Hepatocyte (in vitro differentiated cells): ENCODE results near the gene GNPTAB. TPM values are rescaled to one million over a fixed set of nuclear protein-coding genes. Genes with fewer than 3 reads are reported as not detected.

Source experiments
- DNase-seq: peaks from one replicate; pipeline ENCODE4 v3.0.0-alpha.2; 2016; ENCODE audit warnings: low spot score
- H2AFZ ChIP-seq: fragments of 200-600 bp; sonication (generic); 2 replicates; pipeline ENCODE4 v1.6.0; 2016; ENCODE audit warnings: antibody characterized with exemption, mild to moderate bottlenecking
- H3K27ac ChIP-seq: fragments of 200-600 bp; sonication (generic); 2 replicates; pipeline ENCODE4 v1.5.1; 2016; ENCODE audit warnings: mild to moderate bottlenecking
- H3K27me3 ChIP-seq: fragments of 200-600 bp; sonication (generic); 2 replicates; pipeline ENCODE4 v1.6.1; 2016
- H3K36me3 ChIP-seq: fragments of 200-600 bp; sonication (generic); replicated peaks from 2 replicates; pipeline ENCODE4 v1.5.1; 2016; ENCODE audit warnings: low read depth; ENCODE audit not compliant: insufficient read depth
- H3K4me1 ChIP-seq: fragments of 200-600 bp; sonication (generic); 2 replicates; pipeline ENCODE4 v1.5.1; 2016; ENCODE audit warnings: mild to moderate bottlenecking, moderate library complexity; ENCODE audit not compliant: insufficient read depth
- H3K4me2 ChIP-seq: fragments of 200-600 bp; sonication (generic); 2 replicates; pipeline ENCODE4 v1.6.0; 2016
- H3K4me3 ChIP-seq: fragments of 200-600 bp; sonication (generic); 2 replicates; pipeline ENCODE4 v1.5.1; 2016; ENCODE audit warnings: mild to moderate bottlenecking
- H3K79me2 ChIP-seq: fragments of 200-600 bp; sonication (generic); 2 replicates; pipeline ENCODE4 v1.6.0; 2017; ENCODE audit warnings: mild to moderate bottlenecking
- H3K9me2 ChIP-seq: fragments of 200-600 bp; sonication (generic); replicated peaks from 2 replicates; pipeline ENCODE4 v1.6.0; 2017; ENCODE audit warnings: mild to moderate bottlenecking; ENCODE audit not compliant: insufficient read depth
- H3K9me3 ChIP-seq: fragments of 200-600 bp; sonication (generic); 2 replicates; pipeline ENCODE4 v1.5.1; 2016; ENCODE audit warnings: low read depth, mild to moderate bottlenecking
- H4K20me1 ChIP-seq: fragments of 200-600 bp; sonication (generic); 2 replicates; pipeline ENCODE4 v1.6.0; 2016; ENCODE audit warnings: mild to moderate bottlenecking; ENCODE audit not compliant: insufficient read depth, poor library complexity, severe bottlenecking
- CTCF ChIP-seq: fragments of 200-600 bp; sonication (generic); IDR thresholded peaks from 2 replicates; pipeline ENCODE4 v1.5.1; 2016; ENCODE audit warnings: antibody characterized with exemption, mild to moderate bottlenecking; ENCODE audit not compliant: poor library complexity
- EZH2 ChIP-seq: fragments of 200-600 bp; sonication (generic); IDR thresholded peaks from 2 replicates; pipeline ENCODE4 v1.6.1; 2016; ENCODE audit warnings: antibody characterized with exemption, mild to moderate bottlenecking, borderline replicate concordance
- EZH2phosphoT487 ChIP-seq: fragments of 200-600 bp; sonication (generic); IDR thresholded peaks from one replicate; pipeline ENCODE4 v1.6.1; 2018; ENCODE audit warnings: antibody characterized with exemption, mild to moderate bottlenecking, low read depth, moderate library complexity; ENCODE audit not compliant: unreplicated experiment, severe bottlenecking
- WGBS: methylation state at CpG from one replicate; pipeline ENCODE4 v1.1.6; 2016; ENCODE audit warnings: low lambda C conversion rate; ENCODE audit errors: missing lambda C conversion rate; 5-methylcytosine and 5-hydroxymethylcytosine counted together
- polyA plus RNA-seq: library from polyadenylated mRNA; unstranded; fragments of >200 nt; fragmentation: Nextera tagmentation; extraction: Ambion mirVana; gene quantifications from 2 replicates; pipeline ENCODE4 v1.2.1, GENCODE V29; 2016
- total RNA-seq: library from RNA; depleted of rRNA; stranded (reverse); fragments of >200 nt; gene quantifications from 2 replicates; pipeline ENCODE4 v1.2.3, GENCODE V29; 2014

Gene GNPTAB
- total and polyA plus RNA-seq, 2 experiments from 2014 or later = 13.8 to 21.6 TPM

- H3K9me2 ChIP-seq = no peaks in the 10 kb centered on the region
- H2AFZ ChIP-seq = no peak overlapping the region
- no peaks in the 10 kb centered on the region for H3K9me3 ChIP-seq
- no peak overlapping the region for H3K4me3 ChIP-seq
- H3K4me1 ChIP-seq = no peaks in the 10 kb centered on the region
- no peaks in the 10 kb centered on the region for H4K20me1 ChIP-seq
- no peaks in the 10 kb centered on the region for H3K36me3 ChIP-seq
- no peaks in the 10 kb centered on the region for H3K27me3 ChIP-seq
- 92% methylated on average over 3 of the region's 3 CpGs for WGBS
- no peak overlapping the region for H3K27ac ChIP-seq
- no peak for TF ChIP-seq EZH2
- no peak for TF ChIP-seq EZH2phosphoT487
- TF ChIP-seq CTCF = no peak
- H3K79me2 ChIP-seq = no peaks in the 10 kb centered on the region
- DNase-seq = no peak
- H3K4me2 ChIP-seq = no peak overlapping the region
These were observed 8.0 kb upstream of the GNPTAB start for GRCh38 chr12:101838628-101839323.

- H3K27me3 ChIP-seq = no peaks in the 10 kb centered on the region
- H2AFZ ChIP-seq = no peak overlapping the region
- DNase-seq = no peak
- H3K4me2 ChIP-seq = no peak overlapping the region
- no peak for TF ChIP-seq CTCF
- TF ChIP-seq EZH2phosphoT487 = no peak
- TF ChIP-seq EZH2 = no peak
- peaks cover 6% of the 10 kb centered on the region for H3K4me1 ChIP-seq
- no peaks in the 10 kb centered on the region for H3K9me3 ChIP-seq
- no peaks in the 10 kb centered on the region for H4K20me1 ChIP-seq
- H3K79me2 ChIP-seq = peaks cover 20% of the 10 kb centered on the region
- no peak overlapping the region for H3K4me3 ChIP-seq
- no peak overlapping the region for H3K27ac ChIP-seq
- WGBS = 78% methylated on average over 1 of the region's 1 CpG
- no peaks in the 10 kb centered on the region for H3K9me2 ChIP-seq
- H3K36me3 ChIP-seq = no peaks in the 10 kb centered on the region
These were observed 1.3 kb upstream of the GNPTAB start for GRCh38 chr12:101832030-101832429.

- 16% methylated on average over 11 of the region's 11 CpGs for WGBS
- H3K27me3 ChIP-seq = no peaks in the 10 kb centered on the region
- H3K4me2 ChIP-seq = peak overlapping the region; percentile 75
- no peak for TF ChIP-seq CTCF
- no peak for TF ChIP-seq EZH2phosphoT487
- peaks cover 31% of the 10 kb centered on the region for H3K79me2 ChIP-seq
- no peaks in the 10 kb centered on the region for H3K9me3 ChIP-seq
- H3K4me3 ChIP-seq = peak overlapping the region; percentile 69
- H3K4me1 ChIP-seq = peaks cover 6% of the 10 kb centered on the region
- DNase-seq = peak; percentile 23
- peak overlapping the region; percentile 76 for H3K27ac ChIP-seq
- H2AFZ ChIP-seq = peak overlapping the region; percentile 96
- no peaks in the 10 kb centered on the region for H3K9me2 ChIP-seq
- no peaks in the 10 kb centered on the region for H3K36me3 ChIP-seq
- H4K20me1 ChIP-seq = no peaks in the 10 kb centered on the region
These were observed 956 bp downstream of the GNPTAB start for GRCh38 chr12:101829639-101830366.
